Neural crest cell (in vitro differentiated cells): ENCODE results near the gene SLC25A18. TPM values are rescaled to one million over a fixed set of nuclear protein-coding genes. Genes with fewer than 3 reads are reported as not detected.
A peak's percentile ranks its signal among the peaks of the same experiment; 100 is the strongest.

Source experiments
- DNase-seq: peaks from one replicate; pipeline ENCODE4 v3.0.0; 2021; ENCODE audit warnings: low read depth, mixed read lengths, low spot score
- H3K27ac Mint-ChIP-seq: one replicate; pipeline ENCODE4 v1.8.0; 2021; ENCODE audit warnings: mild to moderate bottlenecking, mixed read lengths; ENCODE audit not compliant: unreplicated experiment
- H3K27me3 Mint-ChIP-seq: 2 replicates; pipeline ENCODE4 v1.8.0; 2021; ENCODE audit warnings: low read depth, mild to moderate bottlenecking, mixed read lengths
- H3K36me3 Mint-ChIP-seq: 2 replicates; pipeline ENCODE4 v1.8.0; 2021; ENCODE audit warnings: low read depth, mild to moderate bottlenecking, mixed read lengths
- H3K4me1 Mint-ChIP-seq: 2 replicates; pipeline ENCODE4 v1.8.0; 2021; ENCODE audit warnings: mixed read lengths
- H3K4me3 Mint-ChIP-seq: one replicate; pipeline ENCODE4 v1.8.0; 2021; ENCODE audit warnings: mild to moderate bottlenecking, mixed read lengths
- H3K9me3 Mint-ChIP-seq: 2 replicates; pipeline ENCODE4 v1.8.0; 2021; ENCODE audit warnings: mixed read lengths
- CTCF ChIP-seq: fragments of 200-600 bp; sonication (generic); conservative IDR thresholded peaks from 2 replicates; pipeline ENCODE4 v1.5.0; 2021; ENCODE audit warnings: antibody characterized with exemption, mild to moderate bottlenecking
- total RNA-seq: library from RNA; stranded (reverse); gene quantifications from 2 replicates; pipeline ENCODE4 v1.2.1, GENCODE V29; 2021

SLC25A18 gene
- total RNA-seq, 1 donor from 2014 or later = 0.86 TPM

- Mint-ChIP-seq H3K27me3 (no peaks in the 10 kb centered on the region), H3K36me3 (peaks cover 5% of the 10 kb centered on the region), H3K4me1 (no peaks in the 10 kb centered on the region), H3K27ac (peak overlapping the region; percentile 38), H3K9me3 (no peaks in the 10 kb centered on the region), H3K4me3 (no peak overlapping the region)
- no peak for DNase-seq
- TF ChIP-seq CTCF = no peak
Observed at GRCh38 chr22:17587629-17588028, 24.3 kb downstream of the SLC25A18 start.

- Mint-ChIP-seq H3K4me3 (no peak overlapping the region), H3K4me1 (no peaks in the 10 kb centered on the region), H3K36me3 (peaks cover 5% of the 10 kb centered on the region), H3K27ac (no peak overlapping the region), H3K27me3 (no peaks in the 10 kb centered on the region), H3K9me3 (no peaks in the 10 kb centered on the region)
- no peak for DNase-seq
- TF ChIP-seq CTCF = no peak
Observed at GRCh38 chr22:17588606-17589005, 25.3 kb downstream of the SLC25A18 start.

GRCh38 chr22:17589810-17590375 is 26.6 kb downstream of the SLC25A18 start:
- Mint-ChIP-seq H3K27me3 (no peaks in the 10 kb centered on the region), H3K27ac (peak overlapping the region; percentile 67), H3K4me3 (no peak overlapping the region), H3K4me1 (no peaks in the 10 kb centered on the region), H3K36me3 (peaks cover 9% of the 10 kb centered on the region), H3K9me3 (no peaks in the 10 kb centered on the region)
- no peak for TF ChIP-seq CTCF
- DNase-seq = no peak

GRCh38 chr22:17590586-17590985 is 27.3 kb downstream of the SLC25A18 start:
- H3K9me3 Mint-ChIP-seq = no peaks in the 10 kb centered on the region
- no peaks in the 10 kb centered on the region for H3K4me1 Mint-ChIP-seq
- no peak overlapping the region for H3K4me3 Mint-ChIP-seq
- no peaks in the 10 kb centered on the region for H3K27me3 Mint-ChIP-seq
- H3K36me3 Mint-ChIP-seq = peaks cover 9% of the 10 kb centered on the region
- no peak overlapping the region for H3K27ac Mint-ChIP-seq
- DNase-seq = no peak
- TF ChIP-seq CTCF = no peak

- Mint-ChIP-seq H3K27me3 (no peaks in the 10 kb centered on the region), H3K4me3 (no peak overlapping the region), H3K9me3 (no peaks in the 10 kb centered on the region), H3K36me3 (peaks cover 18% of the 10 kb centered on the region), H3K27ac (no peak overlapping the region), H3K4me1 (no peaks in the 10 kb centered on the region)
- no peak for DNase-seq
- no peak for TF ChIP-seq CTCF
Observed at GRCh38 chr22:17592201-17592600, 28.9 kb downstream of the SLC25A18 start.

GRCh38 chr22:17596226-17596625 is 32.9 kb downstream of the SLC25A18 start:
- peaks cover 23% of the 10 kb centered on the region for H3K36me3 Mint-ChIP-seq
- TF ChIP-seq CTCF = no peak
- H3K9me3 Mint-ChIP-seq = no peaks in the 10 kb centered on the region
- no peaks in the 10 kb centered on the region for H3K4me1 Mint-ChIP-seq
- H3K4me3 Mint-ChIP-seq = no peak overlapping the region
- DNase-seq = no peak
- H3K27me3 Mint-ChIP-seq = no peaks in the 10 kb centered on the region
- no peak overlapping the region for H3K27ac Mint-ChIP-seq
